Astrocyte of the cerebellum (primary cell): ENCODE data around the gene ALCAM.

Experiments used
- DNase-seq: peaks from one replicate; pipeline ENCODE4 v3.0.0-alpha.2; 2011; ENCODE audit warnings: low read depth
- H3K4me3 ChIP-seq: 2 replicates; pipeline ENCODE4 v1.5.1; 2011; ENCODE audit warnings: mild to moderate bottlenecking, low read depth, low read length, moderate library complexity
- CTCF ChIP-seq: IDR thresholded peaks from 2 replicates; pipeline ENCODE4 v1.5.1; 2012; ENCODE audit warnings: low read length, low read depth, moderate library complexity, mild to moderate bottlenecking; ENCODE audit errors: missing control alignments
- in situ Hi-C: cut with HindIII; loops from 2 replicates; pipeline ENCODE4 v1.10.0; 2017; ENCODE audit warnings: low sequenced_read_pairs

The ALCAM gene

GRCh38 chr3:105606016-105606415 is 239.3 kb downstream of the ALCAM start:
- no peak for TF ChIP-seq CTCF
- no peak for DNase-seq
- H3K4me3 ChIP-seq: no peak overlapping the region
- in situ Hi-C loops: no loop called here

GRCh38 chr3:105608623-105609022 is 241.9 kb downstream of the ALCAM start:
- no peak for TF ChIP-seq CTCF
- no peak overlapping the region for H3K4me3 ChIP-seq
- DNase-seq: no peak
- in situ Hi-C loops: no loop called here

- no peak for TF ChIP-seq CTCF
Measured at GRCh38 chr3:105610473-105610872, 243.8 kb downstream of the ALCAM start.

GRCh38 chr3:105611304-105612192 is 244.8 kb downstream of the ALCAM start:
- DNase-seq: no peak
- no peak overlapping the region for H3K4me3 ChIP-seq
- no peak for TF ChIP-seq CTCF
- in situ Hi-C loops: no loop called here

More at GRCh38 chr3:105610473-105610872, 243.8 kb downstream of the ALCAM start:
- H3K4me3 ChIP-seq: no peak overlapping the region
- in situ Hi-C loops: no loop called here
- DNase-seq: no peak

- in situ Hi-C loops: no loop called here
- no peak for DNase-seq
- no peak for TF ChIP-seq CTCF
- H3K4me3 ChIP-seq: no peak overlapping the region
Measured at GRCh38 chr3:105613120-105613519, 246.4 kb downstream of the ALCAM start.

GRCh38 chr3:105614288-105615030 is 247.8 kb downstream of the ALCAM start:
- no peak for DNase-seq
- H3K4me3 ChIP-seq: no peak overlapping the region
- TF ChIP-seq CTCF: no peak
- in situ Hi-C loops: no loop called here
